ENCODE results near the gene APBA2. TPM values are rescaled to one million over a fixed set of nuclear protein-coding genes. Genes with fewer than 3 reads are reported as not detected.

APBA2 gene
- total RNA-seq, 1 experiment from 2014 or later = 0.31 TPM

- DNase-seq (ENCODE audit: low read depth, low spot score) = no peak
- Histone ChIP-seq H3K36me3 (ENCODE audit: control insufficient read depth, insufficient read depth, low read length) (no peaks in the 10 kb centered on the region), H3K4me1 (ENCODE audit: control insufficient read depth, insufficient read depth, low read length) (no peaks in the 10 kb centered on the region), H3K4me3 (ENCODE audit: low read depth in 2 of 2, low read length in 2 of 2) (no peak overlapping the region), H3K27me3 (ENCODE audit: control insufficient read depth, insufficient read depth, low read length) (no peaks in the 10 kb centered on the region), H3K27ac (ENCODE audit: low read length) (no peak overlapping the region), H3K9me3 (ENCODE audit: control insufficient read depth, insufficient read depth, low read depth, low read length) (no peaks in the 10 kb centered on the region)
- in situ Hi-C loops (cut with HindIII; ENCODE audit: low pct_unique_long_range_greater_than_20kb, low sequenced_read_pairs) (no loop called here), intact Hi-C loops (cut with micrococcal nuclease; ENCODE audit: unreplicated experiment) (no loop called here)
- no peak for ATAC-seq
- no peak for TF ChIP-seq REST (IDR thresholded peaks at IDR 0.05; ENCODE audit: insufficient read depth in 1 of 2, low read depth in 2 of 2, low read length in 1 of 2)
- no peak for TF ChIP-seq CTCF (IDR thresholded peaks at IDR 0.05)
- TF ChIP-seq TCF7L2 (IDR thresholded peaks at IDR 0.05; ENCODE audit: low read depth, low read length) = no peak
- no peak for TF ChIP-seq SIN3A (IDR thresholded peaks at IDR 0.05; ENCODE audit: borderline replicate concordance, insufficient read depth, low read depth, low read length)
- no peak for TF ChIP-seq POLR2AphosphoS5 (IDR thresholded peaks at IDR 0.05; ENCODE audit: low read depth, low read length)
- CTCF ChIA-PET = no interaction called here
- POLR2A ChIA-PET = no interaction called here
- no TSS peak for BruUV-seq (replicated peaks)
Observed at GRCh38 chr15:28892789-28893610, 7.2 kb downstream of the APBA2 start.

- in situ Hi-C loops (cut with HindIII; ENCODE audit: low pct_unique_long_range_greater_than_20kb, low sequenced_read_pairs) (no loop called here), intact Hi-C loops (cut with micrococcal nuclease; ENCODE audit: unreplicated experiment) (no loop called here)
- CTCF ChIA-PET = no interaction called here
- no peaks in the 10 kb centered on the region for H3K4me1 ChIP-seq (ENCODE audit: control insufficient read depth, insufficient read depth, low read length)
- DNase-seq (ENCODE audit: low read depth, low spot score) (no peak), ATAC-seq (no peak)
- no peaks in the 10 kb centered on the region for H3K27me3 ChIP-seq (ENCODE audit: control insufficient read depth, insufficient read depth, low read length)
- BruUV-seq (replicated peaks) = no TSS peak
- H3K36me3 ChIP-seq (ENCODE audit: control insufficient read depth, insufficient read depth, low read length) = no peaks in the 10 kb centered on the region
- POLR2A ChIA-PET = interaction anchor here (0.6 kb wide), 1 partner anchor 16 kb away, joined by 16 read pairs; no protein-coding TSS in a partner anchor
- no peaks in the 10 kb centered on the region for H3K9me3 ChIP-seq (ENCODE audit: control insufficient read depth, insufficient read depth, low read depth, low read length)
- no peak for TF ChIP-seq POLR2AphosphoS5 (IDR thresholded peaks at IDR 0.05; ENCODE audit: low read depth, low read length)
- TF ChIP-seq REST (IDR thresholded peaks at IDR 0.05; ENCODE audit: insufficient read depth in 1 of 2, low read depth in 2 of 2, low read length in 1 of 2) = no peak
- no peak for TF ChIP-seq SIN3A (IDR thresholded peaks at IDR 0.05; ENCODE audit: borderline replicate concordance, insufficient read depth, low read depth, low read length)
- TF ChIP-seq CTCF (IDR thresholded peaks at IDR 0.05) = no peak
- no peak for TF ChIP-seq TCF7L2 (IDR thresholded peaks at IDR 0.05; ENCODE audit: low read depth, low read length)
- no peak overlapping the region for H3K27ac ChIP-seq (ENCODE audit: low read length)
- no peak overlapping the region for H3K4me3 ChIP-seq (ENCODE audit: low read depth in 2 of 2, low read length in 2 of 2)
Observed at GRCh38 chr15:28894631-28895030, 8.9 kb downstream of the APBA2 start.
